Gastrocnemius medialis (tissue), 4 donors: ENCODE measurements around the gene COX17.

Experiments
- POLR2A ChIP-seq, 2 donors: fragments of 450-650 bp; IDR thresholded peaks; one replicate each; pipeline ENCODE4 v1.6.1; 2017; ENCODE audit warnings: antibody characterized with exemption in 2 of 2, mild to moderate bottlenecking in 2 of 2, moderate library complexity in 2 of 2
- TF ChIP-seq, protein P1 (sequence below), 5 experiments: fragments of 450-650 bp in 3 of 5; fragments of 200-600 bp in 2 of 5; sonication (generic) in 2 of 5; IDR thresholded peaks in 4 of 5; conservative IDR thresholded peaks in 1 of 5; 1 replicate in 4 of 5; 2 replicates in 1 of 5; pipeline ENCODE4 v1.5.1; 2016 to 2019; ENCODE audit warnings: antibody characterized with exemption in 5 of 5, mild to moderate bottlenecking in 3 of 5, moderate library complexity in 3 of 5

DNA sequence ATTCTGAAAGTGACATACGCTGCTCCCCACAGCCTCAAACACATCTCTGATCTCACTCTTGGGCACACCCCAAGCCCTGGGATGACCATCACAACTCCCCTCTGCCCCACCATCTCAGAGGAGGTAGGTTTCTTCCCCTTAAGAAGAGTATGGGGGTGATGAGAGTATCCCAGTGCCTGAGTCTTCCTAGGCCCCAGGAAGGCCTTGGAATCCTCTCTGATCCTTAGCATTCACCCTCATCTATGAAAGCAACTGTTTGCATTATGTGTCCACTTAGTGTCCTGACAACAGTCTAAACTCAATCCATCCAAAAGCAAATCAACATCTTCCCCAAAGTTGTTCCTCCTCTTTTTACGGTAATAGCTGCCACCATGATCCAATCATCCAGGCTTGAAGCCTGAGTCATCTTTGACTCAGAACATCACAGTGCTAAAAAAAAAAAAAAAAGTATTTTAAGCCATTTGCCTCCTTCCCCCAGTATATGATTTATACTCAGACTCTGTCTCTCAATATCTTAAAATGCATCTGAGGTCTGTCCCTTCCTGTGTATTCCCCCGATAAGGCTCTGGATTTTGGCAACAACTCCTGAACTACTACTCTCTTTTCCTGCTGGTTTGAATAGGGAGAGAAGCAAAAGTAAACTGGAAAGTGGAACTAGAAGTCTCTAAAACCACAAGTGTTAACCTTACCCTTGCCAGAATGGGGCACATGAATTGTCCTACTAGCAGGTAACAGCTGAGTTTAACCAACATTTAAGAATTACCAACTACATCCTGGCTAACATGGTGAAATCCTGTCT lies 39.3 kb downstream of the COX17 start:
- peak in 1 of 2 donors; percentile 24 for TF ChIP-seq POLR2A (IDR thresholded peaks at IDR 0.05)
- TF ChIP-seq, protein P1, sequence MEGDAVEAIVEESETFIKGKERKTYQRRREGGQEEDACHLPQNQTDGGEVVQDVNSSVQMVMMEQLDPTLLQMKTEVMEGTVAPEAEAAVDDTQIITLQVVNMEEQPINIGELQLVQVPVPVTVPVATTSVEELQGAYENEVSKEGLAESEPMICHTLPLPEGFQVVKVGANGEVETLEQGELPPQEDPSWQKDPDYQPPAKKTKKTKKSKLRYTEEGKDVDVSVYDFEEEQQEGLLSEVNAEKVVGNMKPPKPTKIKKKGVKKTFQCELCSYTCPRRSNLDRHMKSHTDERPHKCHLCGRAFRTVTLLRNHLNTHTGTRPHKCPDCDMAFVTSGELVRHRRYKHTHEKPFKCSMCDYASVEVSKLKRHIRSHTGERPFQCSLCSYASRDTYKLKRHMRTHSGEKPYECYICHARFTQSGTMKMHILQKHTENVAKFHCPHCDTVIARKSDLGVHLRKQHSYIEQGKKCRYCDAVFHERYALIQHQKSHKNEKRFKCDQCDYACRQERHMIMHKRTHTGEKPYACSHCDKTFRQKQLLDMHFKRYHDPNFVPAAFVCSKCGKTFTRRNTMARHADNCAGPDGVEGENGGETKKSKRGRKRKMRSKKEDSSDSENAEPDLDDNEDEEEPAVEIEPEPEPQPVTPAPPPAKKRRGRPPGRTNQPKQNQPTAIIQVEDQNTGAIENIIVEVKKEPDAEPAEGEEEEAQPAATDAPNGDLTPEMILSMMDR (IDR thresholded peaks at IDR 0.05 in 4 of 5, conservative IDR thresholded peaks at IDR 0.05 in 1 of 5): no peak
